Heart left ventricle (tissue), 13 donors: Measurements from ENCODE around the gene ANAPC2.

Experiments
- CTCF ChIP-seq, 12 donors: fragments of 200-600 bp; sonication (generic) in 4 of 12; IDR thresholded peaks; one replicate each; pipeline versions ENCODE4 v1.5.0 to v1.8.0; 2018 to 2022; ENCODE audit warnings: antibody characterized with exemption in 12 of 12, mild to moderate bottlenecking in 5 of 12
- POLR2A ChIP-seq, 2 donors: fragments of 450-650 bp; IDR thresholded peaks; one replicate each; pipeline ENCODE4 v1.6.1; 2017; ENCODE audit warnings: antibody characterized with exemption in 2 of 2, mild to moderate bottlenecking in 2 of 2, moderate library complexity in 2 of 2
- donor health status: ischemic (EF 13 %, LVEDD 7.1; RV severe dilation, severe dysfunction).
- donor health status: DM: no; HTN: yes; CAD: no.
- donor health status: DM: no; HTN: no; CAD: no.
- donor health status: ischemic (EF 25% LVEDD 6.9; RV normal size, moderate dysfunction).
- donor health status: ischemic (EF 25% LVEDD 5.7; RV mildly dilated, moderate dysfunction).
- donor health status: ischemic (EF 35%, LVEDD 5.7; RV mildly dilated, moderate dysfunction).
- donor health status: nonischemic (EF 11% LVEDD 7.7; RV severe dilation, severe dysfunction).
- donor health status: DM: yes; HTN: yes; CAD: no.
- donor health status: PGD.
- donor health status: ischemic (EF 29% LVEDD 5.4; RV normal size, mild dysfunction).
- donor health status: nonischemic (EF 23%, LVEDD 6.1; RV moderate dilation, normal function).

- no peak for TF ChIP-seq POLR2A (IDR thresholded peaks at IDR 0.05)
- TF ChIP-seq CTCF (IDR thresholded peaks at IDR 0.05) = no peak
Observed at GRCh38 chr9:137230705-137231371, 42.5 kb upstream of the ANAPC2 start, which contains the start of gene SLC34A3.
